NOMO-1 treated with DMSO at 0.1 percent for 48 hours (cell line): Measurements from ENCODE around the gene JADE1.

Experiments
- DNase-seq: peaks from one replicate; lab custom pipeline; 2025; ENCODE audit not compliant: unreplicated experiment; lab: John Stamatoyannopoulos, UW

The JADE1 gene

GRCh38 chr4:128809477-128810330 is at the start of gene JADE1:
JADE1 (plus strand) TSS chr4:128809700; CDS start chr4:128831759, 22,059 bp downstream.
- DNase-seq = peak; percentile 89

DNA sequence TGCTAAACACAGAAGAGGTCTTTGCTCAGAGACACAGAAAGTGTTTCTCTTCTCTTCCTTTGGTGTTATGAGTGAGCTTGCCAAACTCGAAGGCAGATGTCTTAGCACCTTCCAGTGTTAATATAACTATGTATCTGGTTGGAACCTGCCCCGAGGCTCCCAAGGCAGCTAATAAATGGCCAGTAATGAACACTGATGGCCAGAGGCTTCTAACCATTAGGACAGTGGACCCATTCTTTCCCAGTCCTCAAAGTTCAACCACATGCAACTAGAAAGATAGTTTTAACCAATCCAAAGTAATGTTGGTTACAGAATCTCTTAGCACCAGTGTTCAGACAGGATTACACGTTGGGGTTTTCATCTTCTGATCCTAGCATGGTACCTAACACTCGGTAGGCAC is 42.7 kb upstream of the JADE1 start:
- no peak for DNase-seq

- no peak for DNase-seq
Measured at GRCh38 chr4:128768373-128768996, 41.0 kb upstream of the JADE1 start.

DNA sequence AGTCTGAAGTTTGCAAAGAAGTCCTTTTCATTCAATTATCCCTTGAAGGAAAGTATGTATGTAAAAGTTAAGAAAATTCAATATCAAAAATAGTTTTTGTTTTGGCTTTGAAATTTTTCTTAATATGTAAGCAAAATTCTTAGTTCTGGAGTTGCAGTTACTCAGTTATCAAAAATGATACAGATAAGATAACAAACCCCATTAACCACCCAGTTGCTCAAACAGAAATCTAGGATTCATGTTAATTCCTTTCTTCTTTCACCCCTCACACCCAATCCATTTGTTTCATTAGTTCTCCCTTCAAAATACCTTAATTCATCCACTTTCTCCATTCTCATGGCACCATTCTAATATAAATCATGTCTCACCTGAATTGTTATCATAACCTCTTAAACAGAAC is 40.5 kb upstream of the JADE1 start:
- DNase-seq = no peak

- peak; percentile 36 for DNase-seq
Measured at GRCh38 chr4:128770807-128771206, 38.7 kb upstream of the JADE1 start.

- no peak for DNase-seq
Measured at GRCh38 chr4:128775477-128775876, 34.0 kb upstream of the JADE1 start.

DNA sequence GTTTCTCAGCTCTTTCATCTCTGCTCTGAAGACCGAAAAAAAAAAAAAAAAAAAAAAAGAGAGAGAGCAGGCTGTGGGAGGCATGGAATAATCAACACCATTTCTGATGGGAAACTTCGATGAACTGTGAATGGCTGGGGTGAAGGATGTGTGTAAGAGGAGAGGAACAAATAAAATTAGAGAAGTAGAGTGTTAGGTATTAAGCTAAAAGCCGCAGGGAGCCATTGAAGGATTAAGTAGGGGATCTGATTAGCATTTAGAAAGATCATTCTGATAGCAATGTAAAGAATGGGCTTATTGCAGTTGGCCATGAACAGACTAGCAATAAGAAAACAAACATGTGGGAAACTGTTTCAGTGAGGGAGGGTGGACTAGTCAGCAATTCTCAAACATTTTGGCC is 33.6 kb upstream of the JADE1 start:
- no peak for DNase-seq

DNA sequence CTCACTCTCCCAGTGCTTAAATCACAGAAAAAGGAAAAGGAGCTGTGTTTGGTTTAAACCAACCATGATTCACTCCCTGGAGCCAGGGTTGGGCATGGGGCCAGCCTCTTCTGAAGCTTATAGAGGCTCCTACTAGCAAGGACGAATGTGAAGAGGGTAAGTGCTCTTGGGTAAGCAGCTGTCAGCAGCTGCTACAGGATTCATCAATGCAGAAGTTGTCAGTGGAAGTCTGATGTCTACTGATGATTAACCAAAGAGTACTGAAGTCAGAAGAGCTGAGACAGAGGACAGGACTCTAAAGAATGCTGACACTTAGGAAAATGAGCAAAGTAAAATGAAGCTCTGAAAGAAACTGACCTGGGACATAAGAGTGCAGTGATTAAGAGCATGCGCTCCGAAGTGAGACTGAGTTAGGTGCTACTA is 32.7 kb upstream of the JADE1 start:
- DNase-seq = no peak

DNA sequence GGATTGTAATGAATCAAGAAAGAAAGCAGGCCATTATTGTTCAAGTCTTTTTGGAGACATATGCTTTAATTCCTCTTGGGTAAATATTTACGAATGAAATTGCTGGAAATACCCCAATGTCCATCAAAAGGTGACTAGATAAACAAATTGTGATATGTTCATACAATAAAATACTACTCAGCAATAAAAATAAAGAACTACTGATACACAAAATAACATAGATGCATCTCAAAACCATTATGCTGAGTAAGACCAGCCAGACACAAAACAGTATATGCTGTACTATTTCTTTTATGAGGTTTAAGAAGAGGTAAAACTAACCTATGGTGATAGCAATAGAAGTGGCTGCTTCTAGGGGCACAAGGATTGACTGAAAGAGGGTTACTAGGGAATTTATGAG is 28.8 kb upstream of the JADE1 start:
- no peak for DNase-seq

DNA sequence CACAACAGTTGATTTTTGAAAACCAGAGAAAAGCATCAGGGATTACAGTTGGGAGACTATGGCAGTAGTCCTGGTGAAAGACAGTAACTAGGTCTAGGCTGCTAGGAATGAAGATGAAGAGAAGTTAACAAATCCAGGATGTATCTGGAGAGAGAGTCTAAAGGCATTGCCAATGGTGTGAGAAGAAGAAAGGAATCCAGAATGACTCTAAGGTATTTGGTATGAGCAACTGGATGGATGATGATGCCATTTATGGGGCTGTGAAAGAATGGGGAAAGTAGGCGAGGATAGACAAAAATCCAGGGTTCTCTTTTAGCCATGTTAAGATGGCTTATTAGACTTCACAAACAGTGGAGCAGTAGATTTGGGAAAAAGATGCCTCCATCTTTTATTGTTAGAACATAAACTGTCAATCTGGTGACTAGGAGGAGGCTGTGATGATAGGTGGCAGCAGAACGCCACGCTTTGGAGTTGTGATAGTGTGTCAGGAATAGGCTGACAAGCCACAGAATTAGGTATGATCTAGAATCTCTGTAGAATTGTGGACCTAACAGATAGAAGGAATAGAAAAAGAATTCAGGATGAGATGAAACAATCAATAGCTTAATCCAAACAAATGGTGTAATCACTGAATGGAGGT is 27.3 kb upstream of the JADE1 start:
- DNase-seq = no peak

- DNase-seq = no peak
Measured at GRCh38 chr4:128782875-128783614, 26.5 kb upstream of the JADE1 start.

DNA sequence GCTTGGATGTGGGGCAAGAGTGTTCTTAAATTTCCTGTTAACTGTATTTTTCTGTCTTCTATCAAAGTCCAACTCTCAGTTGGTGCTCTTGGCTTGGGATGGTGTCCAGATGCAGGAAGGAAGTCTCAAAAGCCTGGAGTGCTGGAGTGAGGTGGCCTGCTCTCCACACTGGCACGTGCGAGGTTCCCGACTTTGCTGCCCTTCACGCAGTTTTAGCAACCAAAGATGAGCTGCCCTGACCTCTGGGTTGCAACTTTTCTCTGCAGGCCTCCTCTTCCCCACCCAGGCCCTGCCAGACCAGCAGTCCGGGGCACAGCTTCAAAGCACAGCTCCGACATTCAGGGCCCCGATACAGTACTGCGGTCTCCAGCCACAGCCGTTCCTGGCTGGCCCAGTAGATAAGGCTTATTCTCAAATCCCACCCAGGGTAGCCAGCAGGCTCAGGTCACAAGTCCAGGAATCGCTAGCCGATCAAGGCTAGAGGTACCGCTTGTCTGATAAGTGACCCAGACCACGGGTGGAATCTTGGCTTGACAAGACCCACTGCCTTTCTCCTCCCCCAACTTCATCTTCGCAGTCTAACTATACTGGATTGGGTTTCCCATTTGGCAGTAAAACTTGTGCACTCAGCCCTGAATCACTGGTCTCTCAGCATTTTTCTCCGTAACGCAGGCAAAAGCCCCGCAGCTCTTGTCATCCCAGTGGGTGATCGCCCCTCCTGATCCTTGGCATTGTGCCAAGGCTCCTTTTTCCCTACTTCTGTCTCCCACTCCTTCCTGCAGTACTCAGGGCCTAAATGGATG is 21.8 kb upstream of the JADE1 start:
- DNase-seq = no peak

DNA sequence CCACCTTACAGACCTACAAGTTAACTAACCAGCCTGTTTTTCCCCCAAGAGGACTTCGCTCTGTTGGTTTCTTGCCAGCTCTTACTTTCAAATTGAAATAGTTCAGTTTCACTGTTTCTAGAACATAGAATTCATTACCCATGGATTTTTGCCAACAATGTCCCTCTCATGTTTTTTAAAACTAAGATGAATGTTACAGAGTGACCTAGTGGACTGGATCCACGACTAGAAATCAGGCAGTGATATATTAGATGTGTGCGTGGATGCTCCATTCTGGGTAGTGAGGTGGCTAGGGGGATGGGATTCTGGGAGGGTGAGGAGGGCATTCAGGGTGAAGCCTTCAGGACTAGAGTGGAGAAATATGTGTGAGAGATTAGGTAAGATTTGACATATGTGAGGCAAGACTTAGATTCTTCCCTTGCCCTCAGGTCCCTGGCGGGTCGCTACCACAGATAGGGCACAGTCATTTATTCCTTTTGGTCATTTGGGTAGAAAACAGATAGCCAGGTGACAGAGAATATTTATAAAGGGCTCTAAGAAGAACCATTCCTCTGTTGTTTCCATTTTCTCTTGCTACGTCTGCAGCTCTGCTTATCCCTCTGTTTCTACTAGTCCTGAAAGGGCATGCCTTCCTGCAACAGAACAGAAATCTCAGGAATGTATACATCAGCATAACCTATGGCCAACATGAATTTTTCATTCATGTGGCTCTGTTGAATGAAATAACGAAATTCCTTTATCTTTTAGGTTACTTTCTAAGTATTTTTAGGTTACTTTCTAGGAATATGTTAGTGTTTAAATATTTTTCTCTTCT is 15.4 kb upstream of the JADE1 start:
- peak; percentile 32 for DNase-seq

DNA sequence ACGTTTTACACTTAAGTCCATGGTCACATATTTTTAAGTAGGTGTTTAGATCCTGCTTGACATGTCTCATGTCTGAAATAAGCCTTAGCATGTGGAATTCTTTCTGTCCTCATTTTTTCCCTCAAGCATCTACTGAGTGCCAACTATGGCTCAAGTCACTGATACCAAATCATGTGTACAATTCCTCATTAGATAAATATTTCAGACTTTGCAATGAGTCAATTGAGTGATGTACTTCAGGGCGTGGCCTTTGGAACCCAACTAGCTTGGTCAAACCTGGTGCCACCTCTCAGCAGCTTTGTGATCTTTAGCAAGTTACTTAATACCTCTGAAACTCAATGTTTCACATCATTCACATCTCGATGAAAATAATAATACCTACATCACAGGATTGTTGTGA is 12.6 kb upstream of the JADE1 start:
- DNase-seq = no peak

DNA sequence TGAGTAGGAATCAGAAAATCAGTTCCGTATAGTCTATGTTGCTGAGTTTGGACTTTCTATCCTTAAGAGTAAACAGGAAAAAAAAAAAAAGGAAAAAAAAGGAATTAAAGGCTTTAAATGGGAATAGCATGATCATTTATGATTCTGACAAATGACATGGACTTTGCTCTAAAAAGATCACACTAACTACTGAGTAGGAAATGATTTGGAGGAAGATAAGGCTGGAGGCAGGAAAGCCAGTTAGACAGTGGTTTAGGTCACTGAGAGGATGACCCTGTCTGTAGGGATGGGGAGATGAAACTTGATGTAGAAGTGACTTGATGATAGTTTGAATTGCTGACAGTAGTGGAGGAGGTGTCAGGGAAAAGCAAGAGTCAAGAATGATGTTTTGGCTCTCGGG is 9.2 kb upstream of the JADE1 start:
- no peak for DNase-seq

DNA sequence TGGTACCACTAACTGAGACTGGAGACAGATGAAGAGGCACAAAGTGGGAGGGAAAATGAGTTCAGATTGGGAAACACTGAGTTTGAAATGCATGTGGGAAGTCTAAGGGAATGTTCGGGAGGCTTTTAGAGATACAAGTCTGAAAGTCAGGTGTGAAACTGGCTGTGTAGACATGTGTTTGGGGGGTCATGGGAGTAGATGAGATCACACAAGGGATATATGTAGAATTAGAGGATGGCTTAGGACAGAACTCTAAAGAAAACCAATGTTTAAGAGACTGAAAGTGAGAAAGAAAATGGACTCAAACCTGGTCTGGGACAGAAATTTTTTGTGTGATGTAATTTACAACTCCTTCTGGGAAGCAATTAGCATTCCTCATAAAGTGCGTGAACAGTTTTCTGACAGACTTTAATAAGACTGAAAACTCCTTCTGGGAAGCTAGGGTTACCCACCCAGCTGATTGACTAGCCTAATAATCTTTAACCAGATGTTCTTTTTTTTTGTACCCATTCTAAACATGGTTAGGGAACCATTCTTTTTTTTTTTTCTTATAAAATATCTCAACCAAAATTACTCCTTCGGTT is 8.7 kb upstream of the JADE1 start:
- no peak for DNase-seq

DNA sequence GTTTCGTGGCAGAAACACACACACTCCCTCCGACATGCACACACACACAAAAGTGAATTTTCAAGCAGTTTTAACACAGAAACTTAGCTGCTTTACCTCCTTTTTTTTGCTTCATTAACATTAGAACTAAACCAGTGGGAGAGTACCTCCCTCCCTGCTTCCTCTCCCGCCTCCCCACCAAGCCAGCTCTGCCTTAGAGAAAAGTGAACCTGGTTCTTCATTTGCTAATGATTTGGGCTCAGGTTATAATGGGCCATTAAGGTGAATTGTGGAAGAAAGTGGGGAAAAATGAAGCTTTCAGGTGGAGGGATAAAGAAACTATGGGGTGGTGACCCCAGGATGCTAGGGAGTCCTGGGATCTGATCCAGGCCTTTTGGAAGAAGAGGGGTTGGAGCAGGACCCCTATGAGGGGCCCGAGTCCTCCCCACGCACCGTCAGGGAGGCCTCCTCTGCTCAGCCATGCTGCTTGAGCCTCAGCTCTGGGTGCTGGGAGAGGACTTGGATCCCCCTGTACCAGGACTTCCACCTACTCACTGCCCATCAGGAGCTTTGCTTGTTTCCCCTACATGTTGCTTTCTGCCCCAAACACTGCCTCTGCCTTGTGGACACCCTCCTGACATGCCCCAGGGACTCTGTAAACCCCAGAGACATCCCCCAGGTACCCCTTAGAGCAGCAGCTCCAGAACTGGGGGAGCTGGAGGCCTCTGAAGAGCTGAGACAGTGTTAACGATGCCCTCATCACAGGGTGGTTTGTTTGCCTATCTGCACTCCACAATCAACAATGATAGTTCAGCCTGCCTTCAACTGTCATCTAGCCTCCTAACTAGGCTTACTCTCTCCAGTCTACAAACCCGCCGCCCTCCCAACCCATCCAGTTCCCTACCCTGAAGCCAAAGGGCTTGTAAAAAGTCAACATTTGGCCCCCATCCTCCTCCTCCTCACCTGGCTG is 6.5 kb upstream of the JADE1 start:
- no peak for DNase-seq

- DNase-seq = no peak
Measured at GRCh38 chr4:128803783-128804182, 5.7 kb upstream of the JADE1 start.
